ENCODE results near the gene EFNB3. TPM values are rescaled to one million over a fixed set of nuclear protein-coding genes. Genes with fewer than 3 reads are reported as not detected.
A peak's percentile ranks its signal among the peaks of the same experiment; 100 is the strongest.

The EFNB3 gene
- polyA plus RNA-seq, 1 donor from 2014 or later = 36.4 TPM

GRCh38 chr17:7710301-7710700, 5.3 kb downstream of the EFNB3 start:
- H3K9me3 ChIP-seq (ENCODE audit: low read length) = no peaks in the 10 kb centered on the region
- TF ChIP-seq POLR2AphosphoS5 (IDR thresholded peaks at IDR 0.05) (no peak), EP300 (conservative IDR thresholded peaks at IDR 0.05; ENCODE audit: poor library complexity, severe bottlenecking) (no peak), CTCF (IDR thresholded peaks at IDR 0.05; ENCODE audit: poor library complexity, severe bottlenecking) (no peak), EZH2 (IDR thresholded peaks at IDR 0.05; ENCODE audit: borderline replicate concordance, insufficient read depth, low read length, poor library complexity, severe bottlenecking) (no peak), MXI1 (conservative IDR thresholded peaks at IDR 0.05; ENCODE audit: poor library complexity, severe bottlenecking) (no peak), RAD21 (conservative IDR thresholded peaks at IDR 0.05) (no peak)
- peaks cover 6% of the 10 kb centered on the region for H3F3A ChIP-seq (ENCODE audit: insufficient read depth, low read length, poor library complexity, severe bottlenecking)
- no peak overlapping the region for H3K9ac ChIP-seq (ENCODE audit: low read length)
- no peaks in the 10 kb centered on the region for H3K27me3 ChIP-seq (ENCODE audit: insufficient read depth, low read depth, low read length)
- no peak overlapping the region for H3K4me2 ChIP-seq (ENCODE audit: low read length)
- peak overlapping the region; percentile 94 for H3K27ac ChIP-seq (ENCODE audit: low read length)
- H4K20me1 ChIP-seq (ENCODE audit: insufficient read depth) = peaks cover 3% of the 10 kb centered on the region
- no peak overlapping the region for H2AFZ ChIP-seq (ENCODE audit: low read depth, low read length)
- no peaks in the 10 kb centered on the region for H3K36me3 ChIP-seq (ENCODE audit: insufficient read depth, low read length)
- H3K9me2 ChIP-seq (ENCODE audit: insufficient read depth, low read length) = no peaks in the 10 kb centered on the region
- peaks cover 34% of the 10 kb centered on the region for H3K79me2 ChIP-seq (replicated peaks; ENCODE audit: insufficient read depth, low read length)
- H3K4me3 ChIP-seq (ENCODE audit: low read length) = no peak overlapping the region

GRCh38 chr17:7711051-7711755, 6.2 kb downstream of the EFNB3 start:
- no peaks in the 10 kb centered on the region for H3K9me3 ChIP-seq (ENCODE audit: low read length)
- peak overlapping the region; percentile 59 for H3K4me3 ChIP-seq (ENCODE audit: low read length)
- H3K9ac ChIP-seq (ENCODE audit: low read length) = peak overlapping the region; percentile 70
- peak overlapping the region; percentile 94 for H3K27ac ChIP-seq (ENCODE audit: low read length)
- TF ChIP-seq MXI1 (conservative IDR thresholded peaks at IDR 0.05; ENCODE audit: poor library complexity, severe bottlenecking) (no peak), CTCF (IDR thresholded peaks at IDR 0.05; ENCODE audit: poor library complexity, severe bottlenecking) (peak; percentile 47)
- H4K20me1 ChIP-seq (ENCODE audit: insufficient read depth) = peaks cover 2% of the 10 kb centered on the region
- peak overlapping the region; percentile 54 for H3K4me2 ChIP-seq (ENCODE audit: low read length)
- H3F3A ChIP-seq (ENCODE audit: insufficient read depth, low read length, poor library complexity, severe bottlenecking) = peaks cover 6% of the 10 kb centered on the region
- no peaks in the 10 kb centered on the region for H3K9me2 ChIP-seq (ENCODE audit: insufficient read depth, low read length)
- no peak overlapping the region for H2AFZ ChIP-seq (ENCODE audit: low read depth, low read length)
- H3K79me2 ChIP-seq (replicated peaks; ENCODE audit: insufficient read depth, low read length) = peaks cover 31% of the 10 kb centered on the region
- H3K36me3 ChIP-seq (ENCODE audit: insufficient read depth, low read length) = no peaks in the 10 kb centered on the region
- H3K27me3 ChIP-seq (ENCODE audit: insufficient read depth, low read depth, low read length) = no peaks in the 10 kb centered on the region

GRCh38 chr17:7712111-7712771, 7.2 kb downstream of the EFNB3 start:
- Histone ChIP-seq H3K27ac (ENCODE audit: low read length) (peak overlapping the region; percentile 94), H3K4me3 (ENCODE audit: low read length) (peak overlapping the region; percentile 59)

More at GRCh38 chr17:7712111-7712771, 7.2 kb downstream of the EFNB3 start:
- Histone ChIP-seq H3K9me3 (ENCODE audit: low read length) (no peaks in the 10 kb centered on the region), H3K27me3 (ENCODE audit: insufficient read depth, low read depth, low read length) (no peaks in the 10 kb centered on the region), H3K9me2 (ENCODE audit: insufficient read depth, low read length) (no peaks in the 10 kb centered on the region), H3K9ac (ENCODE audit: low read length) (peak overlapping the region; percentile 70), H3K79me2 (replicated peaks; ENCODE audit: insufficient read depth, low read length) (peaks cover 21% of the 10 kb centered on the region), H3F3A (ENCODE audit: insufficient read depth, low read length, poor library complexity, severe bottlenecking) (peaks cover 10% of the 10 kb centered on the region), H4K20me1 (ENCODE audit: insufficient read depth) (no peaks in the 10 kb centered on the region), H2AFZ (ENCODE audit: low read depth, low read length) (peak overlapping the region; percentile 6), H3K36me3 (ENCODE audit: insufficient read depth, low read length) (no peaks in the 10 kb centered on the region), H3K4me2 (ENCODE audit: low read length) (peak overlapping the region; percentile 54)
- TF ChIP-seq EP300 (conservative IDR thresholded peaks at IDR 0.05; ENCODE audit: poor library complexity, severe bottlenecking) (peak; percentile 65), MXI1 (conservative IDR thresholded peaks at IDR 0.05; ENCODE audit: poor library complexity, severe bottlenecking) (peak; percentile 80), CTCF (IDR thresholded peaks at IDR 0.05; ENCODE audit: poor library complexity, severe bottlenecking) (no peak), REST (IDR thresholded peaks at IDR 0.05; ENCODE audit: borderline replicate concordance) (peak; percentile 36), POLR2AphosphoS5 (IDR thresholded peaks at IDR 0.05) (no peak)
